ENCODE data around the gene C11orf68.

Gene C11orf68

GRCh38 chr11:65870307-65870658 is 48.6 kb downstream of the C11orf68 start:
- DNase-seq, result no peak

DNA sequence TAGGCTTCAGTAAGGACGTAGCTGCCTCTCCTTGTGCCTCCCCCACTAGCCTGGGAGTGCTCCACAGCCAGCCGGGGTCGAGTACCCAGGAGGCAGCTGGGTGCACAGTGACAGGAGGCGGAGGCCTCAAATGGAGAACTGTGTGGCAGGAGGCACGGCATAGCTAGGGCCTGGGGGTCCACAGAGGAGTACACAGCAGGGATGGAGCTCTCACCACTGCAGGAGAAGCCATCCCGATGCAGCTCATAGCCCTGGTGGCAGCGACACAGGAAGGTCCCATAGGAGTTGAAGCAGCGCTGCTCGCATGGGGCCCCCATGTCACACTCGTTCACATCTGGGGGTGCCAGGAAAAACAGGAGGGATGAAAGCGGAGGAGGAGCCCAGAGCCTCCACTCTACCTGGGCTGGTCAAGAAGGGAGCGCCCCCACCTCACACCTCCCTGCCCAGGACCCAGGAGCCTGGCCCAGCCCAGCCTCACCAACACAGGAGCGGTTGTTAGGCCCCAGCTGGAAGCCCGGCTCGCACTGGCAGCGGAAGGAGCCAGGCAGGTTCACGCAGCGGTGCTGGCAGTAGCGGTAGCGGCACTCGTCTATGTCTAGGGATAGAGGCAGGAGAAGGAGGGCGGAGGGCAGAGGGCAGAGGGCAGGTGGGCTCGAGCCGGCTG is 49.1 kb downstream of the C11orf68 start:
- DNase-seq, result no peak

DNA sequence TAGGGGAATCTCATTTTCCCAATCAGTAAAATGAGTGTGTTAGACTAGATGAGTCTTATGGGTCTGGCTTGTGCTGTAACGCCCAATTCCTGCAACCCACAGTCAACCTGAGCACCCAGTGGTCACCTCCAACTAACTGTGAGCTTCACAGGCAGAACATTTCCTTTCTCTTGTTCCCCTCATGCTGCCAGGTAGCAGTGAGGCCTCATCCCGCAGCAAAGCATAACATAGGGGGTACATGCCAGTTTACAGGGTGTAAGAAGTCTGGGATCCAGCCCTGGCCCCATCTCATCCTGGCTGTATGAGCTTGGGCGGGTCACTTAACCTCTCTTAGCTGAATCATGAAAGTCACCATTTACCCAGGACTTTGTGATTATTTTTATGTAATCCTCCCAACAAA is 50.0 kb downstream of the C11orf68 start:
- no peak for DNase-seq

DNA sequence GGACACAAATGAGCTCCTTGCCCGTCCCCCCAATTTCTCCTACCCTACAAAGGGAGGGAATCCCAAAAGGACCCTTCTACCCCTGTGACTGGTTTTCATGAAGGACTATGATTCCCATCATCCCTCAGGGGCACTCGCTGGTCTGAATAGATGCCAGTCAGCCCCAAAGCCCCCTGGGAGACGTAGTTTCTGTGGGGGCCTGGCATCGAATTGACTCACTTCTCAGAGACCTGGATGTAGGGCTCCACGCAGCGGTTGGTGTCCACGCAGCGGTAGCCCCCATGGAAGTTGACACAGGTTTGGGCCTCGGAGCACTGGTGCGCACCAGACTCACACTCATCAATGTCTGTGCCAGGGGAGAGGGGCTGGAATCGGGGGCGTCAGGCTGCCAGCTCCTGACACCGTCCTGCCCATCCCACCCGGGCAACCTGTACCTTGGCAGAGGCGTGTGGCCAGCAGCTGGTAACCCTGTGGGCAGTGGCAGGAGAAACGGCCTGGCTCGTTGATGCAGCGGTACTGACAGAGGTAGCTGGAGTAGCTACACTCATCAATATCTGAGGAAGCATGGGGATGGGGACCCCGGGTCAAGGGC is 50.7 kb downstream of the C11orf68 start:
- DNase-seq, result no peak

DNA sequence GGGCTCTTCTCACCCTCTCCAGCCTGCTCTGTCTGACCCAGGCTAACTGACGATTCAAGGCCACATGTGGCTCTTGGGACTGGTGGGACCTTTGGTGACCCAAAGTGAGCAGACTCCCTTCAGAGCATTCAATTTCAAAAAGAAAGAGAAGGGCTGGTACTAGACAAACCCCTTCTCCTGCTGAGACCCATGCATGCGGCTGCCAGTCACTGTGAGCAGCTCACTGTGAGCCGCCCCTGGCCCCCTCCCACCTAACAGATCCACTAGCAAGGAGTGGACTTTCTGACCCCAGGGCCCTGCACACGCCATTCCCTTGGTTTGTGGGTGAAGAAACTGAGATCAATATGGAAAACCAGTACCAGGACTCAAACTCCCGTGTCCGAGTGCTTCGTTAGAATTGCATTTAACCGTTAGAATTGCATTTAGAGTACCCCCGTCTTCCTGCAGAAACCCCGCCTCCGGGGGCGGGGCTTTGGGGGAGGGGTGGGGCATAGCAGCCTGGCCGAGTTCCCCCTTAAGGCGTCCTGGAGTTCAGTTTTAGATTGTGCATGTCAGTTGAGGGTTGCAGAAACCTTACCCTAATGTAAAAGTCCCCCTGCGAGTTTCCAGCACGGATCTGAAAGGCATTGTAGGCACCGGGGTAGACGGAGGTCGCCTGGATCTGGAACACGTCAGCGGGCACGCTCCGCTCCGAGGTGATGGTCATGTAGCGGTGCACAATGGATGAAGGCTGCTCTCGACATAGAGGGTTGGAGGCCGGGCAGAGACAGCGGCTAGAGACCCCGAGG is 51.4 kb downstream of the C11orf68 start:
- DNase-seq, result no peak

Measured in activated CD4-positive, CD25-positive, alpha-beta regulatory T cell treated with anti-CD3 and anti-CD28 coated beads, Interleukin-2, amount 50 U/mL, for 72 hours (primary cell).